ENCODE measurements around the gene MLYCD.

DNA sequence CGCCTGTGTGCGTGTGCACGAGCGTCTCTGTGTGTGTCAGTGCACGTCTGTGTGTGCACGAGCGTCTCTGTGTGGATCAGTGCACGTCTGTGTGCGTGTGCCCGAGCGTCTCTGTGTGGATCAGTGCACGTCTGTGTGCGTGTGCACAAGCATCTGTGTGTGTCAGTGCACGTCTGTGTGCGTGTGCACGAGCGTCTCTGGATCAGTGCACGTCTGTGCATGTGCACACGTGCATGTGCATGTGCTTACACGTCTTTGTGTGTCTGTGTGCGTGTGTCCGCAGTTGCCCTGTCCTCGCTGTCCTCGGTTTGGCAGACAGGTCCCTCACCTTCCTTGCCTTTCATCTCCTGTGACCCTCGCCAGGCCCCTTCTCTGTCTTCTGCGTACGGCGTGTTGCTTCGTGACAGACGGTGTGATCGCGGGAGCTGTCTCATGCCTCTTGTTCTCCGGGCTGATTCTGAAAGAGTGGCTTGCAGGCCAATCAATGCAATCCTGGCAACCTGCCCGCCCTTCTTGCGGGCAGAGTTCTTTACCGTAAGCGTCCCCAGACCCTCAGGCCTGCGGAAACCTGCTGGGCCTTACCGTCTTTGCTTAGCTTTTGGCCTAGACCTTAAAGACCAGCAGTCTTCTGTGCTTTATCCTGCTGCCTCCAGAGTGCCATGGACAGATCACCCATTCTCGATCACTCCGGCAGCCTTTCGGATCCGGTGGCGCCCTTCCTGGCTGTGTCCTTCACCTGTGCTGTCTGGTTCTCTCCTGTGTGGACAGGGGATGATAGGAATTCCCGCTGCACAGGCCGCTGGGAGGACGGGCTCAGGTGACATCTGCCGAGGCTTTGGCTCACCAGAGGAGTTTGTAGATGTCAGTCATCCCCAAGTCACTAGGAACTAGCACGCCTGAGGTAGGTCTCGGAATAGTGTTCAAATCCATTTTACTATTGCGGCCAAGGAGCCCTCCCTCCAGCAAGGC is 18.5 kb downstream of the MLYCD start:
- no peak for TF ChIP-seq POLR2A (IDR thresholded peaks at IDR 0.05)
- TF ChIP-seq, protein P1, sequence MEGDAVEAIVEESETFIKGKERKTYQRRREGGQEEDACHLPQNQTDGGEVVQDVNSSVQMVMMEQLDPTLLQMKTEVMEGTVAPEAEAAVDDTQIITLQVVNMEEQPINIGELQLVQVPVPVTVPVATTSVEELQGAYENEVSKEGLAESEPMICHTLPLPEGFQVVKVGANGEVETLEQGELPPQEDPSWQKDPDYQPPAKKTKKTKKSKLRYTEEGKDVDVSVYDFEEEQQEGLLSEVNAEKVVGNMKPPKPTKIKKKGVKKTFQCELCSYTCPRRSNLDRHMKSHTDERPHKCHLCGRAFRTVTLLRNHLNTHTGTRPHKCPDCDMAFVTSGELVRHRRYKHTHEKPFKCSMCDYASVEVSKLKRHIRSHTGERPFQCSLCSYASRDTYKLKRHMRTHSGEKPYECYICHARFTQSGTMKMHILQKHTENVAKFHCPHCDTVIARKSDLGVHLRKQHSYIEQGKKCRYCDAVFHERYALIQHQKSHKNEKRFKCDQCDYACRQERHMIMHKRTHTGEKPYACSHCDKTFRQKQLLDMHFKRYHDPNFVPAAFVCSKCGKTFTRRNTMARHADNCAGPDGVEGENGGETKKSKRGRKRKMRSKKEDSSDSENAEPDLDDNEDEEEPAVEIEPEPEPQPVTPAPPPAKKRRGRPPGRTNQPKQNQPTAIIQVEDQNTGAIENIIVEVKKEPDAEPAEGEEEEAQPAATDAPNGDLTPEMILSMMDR (IDR thresholded peaks at IDR 0.05) = no peak
- no peak for TF ChIP-seq EP300 (IDR thresholded peaks at IDR 0.05)

Measured in ovary (tissue), 3 donors.